HUES48 (cell line): Measurements from ENCODE around the gene PLXNA1.

Experiments
- H3K27ac ChIP-seq: one replicate; pipeline ENCODE4 v1.7.0; 2013; ENCODE audit warnings: low read depth, low read length, inconsistent platforms
- H3K27me3 ChIP-seq: 2 replicates; pipeline ENCODE4 v1.6.1; 2013; ENCODE audit warnings: mild to moderate bottlenecking, low read length; ENCODE audit not compliant: control insufficient read depth, insufficient read depth
- H3K36me3 ChIP-seq: 2 replicates; pipeline ENCODE4 v1.6.1; 2013; ENCODE audit warnings: low read length; ENCODE audit not compliant: control insufficient read depth, insufficient read depth
- H3K4me1 ChIP-seq: 2 replicates; pipeline ENCODE4 v1.6.1; 2013; ENCODE audit warnings: mild to moderate bottlenecking, low read length; ENCODE audit not compliant: control insufficient read depth, insufficient read depth
- H3K4me3 ChIP-seq: 2 replicates; pipeline ENCODE4 v1.5.1; 2013; ENCODE audit warnings: mild to moderate bottlenecking, low read depth, low read length
- H3K9ac ChIP-seq: 2 replicates; pipeline ENCODE4 v1.6.1; 2013; ENCODE audit warnings: mild to moderate bottlenecking, low read depth, low read length, moderate library complexity
- H3K9me3 ChIP-seq: 2 replicates; pipeline ENCODE4 v1.6.1; 2013; ENCODE audit warnings: low read length; ENCODE audit not compliant: control insufficient read depth, insufficient read depth

The PLXNA1 gene

GRCh38 chr3:126941721-126942270, 41.1 kb upstream of the PLXNA1 start:
- Histone ChIP-seq H3K9me3 (no peaks in the 10 kb centered on the region), H3K4me1 (no peaks in the 10 kb centered on the region), H3K4me3 (no peak overlapping the region), H3K36me3 (no peaks in the 10 kb centered on the region), H3K27me3 (no peaks in the 10 kb centered on the region), H3K9ac (no peak overlapping the region), H3K27ac (no peak overlapping the region)

GRCh38 chr3:126944089-126944965, 38.6 kb upstream of the PLXNA1 start:
- Histone ChIP-seq H3K4me1 (no peaks in the 10 kb centered on the region), H3K9me3 (no peaks in the 10 kb centered on the region), H3K27me3 (no peaks in the 10 kb centered on the region), H3K9ac (no peak overlapping the region), H3K4me3 (no peak overlapping the region), H3K27ac (no peak overlapping the region), H3K36me3 (no peaks in the 10 kb centered on the region)

GRCh38 chr3:126945171-126945721, 37.7 kb upstream of the PLXNA1 start:
- Histone ChIP-seq H3K36me3 (no peaks in the 10 kb centered on the region), H3K27me3 (no peaks in the 10 kb centered on the region), H3K4me3 (no peak overlapping the region), H3K9me3 (no peaks in the 10 kb centered on the region), H3K9ac (no peak overlapping the region), H3K4me1 (no peaks in the 10 kb centered on the region), H3K27ac (no peak overlapping the region)

GRCh38 chr3:126945891-126946290, 37.0 kb upstream of the PLXNA1 start:
- Histone ChIP-seq H3K27ac (no peak overlapping the region), H3K36me3 (no peaks in the 10 kb centered on the region), H3K9ac (no peak overlapping the region)

GRCh38 chr3:126946405-126946804, 36.5 kb upstream of the PLXNA1 start:
- no peak overlapping the region for H3K27ac ChIP-seq
- H3K36me3 ChIP-seq: no peaks in the 10 kb centered on the region
- H3K9me3 ChIP-seq: no peaks in the 10 kb centered on the region
- no peak overlapping the region for H3K9ac ChIP-seq
- no peaks in the 10 kb centered on the region for H3K27me3 ChIP-seq
- H3K4me1 ChIP-seq: no peaks in the 10 kb centered on the region
- no peak overlapping the region for H3K4me3 ChIP-seq

More at GRCh38 chr3:126945891-126946290, 37.0 kb upstream of the PLXNA1 start:
- H3K27me3 ChIP-seq: no peaks in the 10 kb centered on the region
- H3K4me1 ChIP-seq: no peaks in the 10 kb centered on the region
- H3K9me3 ChIP-seq: no peaks in the 10 kb centered on the region
- no peak overlapping the region for H3K4me3 ChIP-seq

GRCh38 chr3:126947429-126947828, 35.5 kb upstream of the PLXNA1 start:
- no peaks in the 10 kb centered on the region for H3K9me3 ChIP-seq
- H3K4me1 ChIP-seq: no peaks in the 10 kb centered on the region
- H3K4me3 ChIP-seq: no peak overlapping the region
- no peak overlapping the region for H3K27ac ChIP-seq
- H3K36me3 ChIP-seq: no peaks in the 10 kb centered on the region
- no peak overlapping the region for H3K9ac ChIP-seq
- H3K27me3 ChIP-seq: no peaks in the 10 kb centered on the region

- Histone ChIP-seq H3K9ac (no peak overlapping the region), H3K27ac (no peak overlapping the region), H3K36me3 (no peaks in the 10 kb centered on the region), H3K4me3 (no peak overlapping the region), H3K27me3 (no peaks in the 10 kb centered on the region), H3K4me1 (no peaks in the 10 kb centered on the region), H3K9me3 (no peaks in the 10 kb centered on the region)
Observed at GRCh38 chr3:126948980-126949535, 33.9 kb upstream of the PLXNA1 start.

- Histone ChIP-seq H3K9me3 (no peaks in the 10 kb centered on the region), H3K9ac (no peak overlapping the region), H3K4me3 (no peak overlapping the region), H3K27ac (no peak overlapping the region), H3K27me3 (no peaks in the 10 kb centered on the region), H3K4me1 (no peaks in the 10 kb centered on the region), H3K36me3 (no peaks in the 10 kb centered on the region)
Observed at GRCh38 chr3:126951561-126951960, 31.4 kb upstream of the PLXNA1 start.

GRCh38 chr3:126952261-126952982, 30.5 kb upstream of the PLXNA1 start:
- Histone ChIP-seq H3K9me3 (no peaks in the 10 kb centered on the region), H3K9ac (no peak overlapping the region), H3K27me3 (no peaks in the 10 kb centered on the region), H3K27ac (no peak overlapping the region), H3K4me1 (no peaks in the 10 kb centered on the region), H3K36me3 (no peaks in the 10 kb centered on the region), H3K4me3 (no peak overlapping the region)

- Histone ChIP-seq H3K4me3 (no peak overlapping the region), H3K27ac (no peak overlapping the region), H3K4me1 (no peaks in the 10 kb centered on the region), H3K9ac (no peak overlapping the region), H3K27me3 (no peaks in the 10 kb centered on the region), H3K36me3 (no peaks in the 10 kb centered on the region), H3K9me3 (no peaks in the 10 kb centered on the region)
Observed at GRCh38 chr3:126952983-126953660, 29.8 kb upstream of the PLXNA1 start.
